ENCODE results near the gene TBC1D13.
"Not testable (repeated sequence)": the region's sequence is repeated elsewhere in the genome, so short reads cannot be mapped to it uniquely, and the experiment has no call there.

Gene TBC1D13

GRCh38 chr9:128786681-128787601 lies at the start of gene TBC1D13:
TBC1D13 (plus strand) TSS chr9:128787253; CDS start chr9:128787354, 101 bp downstream.
- peak; percentile 89 for DNase-seq

GRCh38 chr9:128742401-128742800 lies 44.7 kb upstream of the TBC1D13 start:
- no peak for DNase-seq

GRCh38 chr9:128743421-128743820 lies 43.6 kb upstream of the TBC1D13 start:
- no peak for DNase-seq

GRCh38 chr9:128747241-128747640 lies 39.8 kb upstream of the TBC1D13 start:
- no peak for DNase-seq

GRCh38 chr9:128750926-128751595 lies 36.0 kb upstream of the TBC1D13 start:
- no peak for DNase-seq

- DNase-seq: no peak
Observed at GRCh38 chr9:128753627-128754026, 33.4 kb upstream of the TBC1D13 start.

GRCh38 chr9:128757602-128758001 lies 29.5 kb upstream of the TBC1D13 start:
- DNase-seq: no peak

GRCh38 chr9:128762671-128763449 lies 24.2 kb upstream of the TBC1D13 start:
- no peak for DNase-seq

GRCh38 chr9:128764361-128764760 lies 22.7 kb upstream of the TBC1D13 start:
- no peak for DNase-seq

GRCh38 chr9:128765499-128765898 lies 21.6 kb upstream of the TBC1D13 start:
- no peak for DNase-seq

- DNase-seq: no peak
Observed at GRCh38 chr9:128768606-128769005, 18.4 kb upstream of the TBC1D13 start.

GRCh38 chr9:128770286-128771030 lies 16.6 kb upstream of the TBC1D13 start:
- no peak for DNase-seq

GRCh38 chr9:128771094-128771721 lies 15.8 kb upstream of the TBC1D13 start:
- DNase-seq: no peak

- peak; percentile 93 for DNase-seq
Observed at GRCh38 chr9:128771745-128772519, 15.1 kb upstream of the TBC1D13 start, which contains the start of gene ZER1. ZER1 (minus strand) TSS chr9:128771927; CDS start chr9:128755565, 16,362 bp downstream.

GRCh38 chr9:128773049-128773448 lies 14.0 kb upstream of the TBC1D13 start:
- no peak for DNase-seq

GRCh38 chr9:128774804-128775203 lies 12.2 kb upstream of the TBC1D13 start:
- no peak for DNase-seq

- not testable (repeated sequence) for DNase-seq
Observed at GRCh38 chr9:128780093-128780492, 7.0 kb upstream of the TBC1D13 start.

GRCh38 chr9:128781187-128782070 lies 5.6 kb upstream of the TBC1D13 start:
- no peak for DNase-seq

- DNase-seq: no peak
Observed at GRCh38 chr9:128782669-128783068, 4.4 kb upstream of the TBC1D13 start.

- no peak for DNase-seq
Observed at GRCh38 chr9:128785427-128785826, 1.6 kb upstream of the TBC1D13 start.

All from stimulated activated CD4-positive, alpha-beta T cell treated with anti-CD3 and anti-CD28 coated beads, Interleukin-1b, Interleukin-23, amount 100 ng/mL, for 48 hours (primary cell).